GM10847 (cell line): ENCODE measurements around the gene VWA1.

Experiments
- POLR2A ChIP-seq: IDR thresholded peaks from 2 replicates; pipeline ENCODE4 v1.6.1; 2011; ENCODE audit not compliant: insufficient read length; ENCODE audit errors: extremely low read depth

VWA1 gene

GRCh38 chr1:1471389-1472052 lies 36.0 kb downstream of the VWA1 start, which contains the start of gene ATAD3B:
Gene ATAD3B (plus strand): TSS chr1:1471765. CDS start chr1:1471885, 120 bp downstream.
- peak; percentile 68 for TF ChIP-seq POLR2A

- TF ChIP-seq POLR2A, result no peak
Measured at GRCh38 chr1:1477206-1477605, 41.7 kb downstream of the VWA1 start.

GRCh38 chr1:1479547-1480487 lies 44.3 kb downstream of the VWA1 start:
- no peak for TF ChIP-seq POLR2A

- TF ChIP-seq POLR2A, result no peak
Measured at GRCh38 chr1:1482856-1483255, 47.4 kb downstream of the VWA1 start.

- TF ChIP-seq POLR2A, result no peak
Measured at GRCh38 chr1:1483714-1484113, 48.2 kb downstream of the VWA1 start.

GRCh38 chr1:1487701-1488100 lies 52.2 kb downstream of the VWA1 start:
- TF ChIP-seq POLR2A, result no peak

GRCh38 chr1:1489231-1489630 lies 53.7 kb downstream of the VWA1 start:
- TF ChIP-seq POLR2A, result no peak

GRCh38 chr1:1489861-1490260 lies 54.4 kb downstream of the VWA1 start:
- TF ChIP-seq POLR2A, result no peak

GRCh38 chr1:1490633-1491230 lies 55.2 kb downstream of the VWA1 start:
- no peak for TF ChIP-seq POLR2A

GRCh38 chr1:1491601-1492000 lies 56.1 kb downstream of the VWA1 start:
- no peak for TF ChIP-seq POLR2A
